Superior temporal gyrus (tissue), 1 donor: ENCODE data around the gene CYP19A1.
A peak's percentile ranks its signal among the peaks of the same experiment; 100 is the strongest.

Source experiments
- DNase-seq: peaks from one replicate; pipeline ENCODE4 v3.0.0-alpha.2; 2016; ENCODE audit errors: extremely low spot score

Gene CYP19A1

DNA sequence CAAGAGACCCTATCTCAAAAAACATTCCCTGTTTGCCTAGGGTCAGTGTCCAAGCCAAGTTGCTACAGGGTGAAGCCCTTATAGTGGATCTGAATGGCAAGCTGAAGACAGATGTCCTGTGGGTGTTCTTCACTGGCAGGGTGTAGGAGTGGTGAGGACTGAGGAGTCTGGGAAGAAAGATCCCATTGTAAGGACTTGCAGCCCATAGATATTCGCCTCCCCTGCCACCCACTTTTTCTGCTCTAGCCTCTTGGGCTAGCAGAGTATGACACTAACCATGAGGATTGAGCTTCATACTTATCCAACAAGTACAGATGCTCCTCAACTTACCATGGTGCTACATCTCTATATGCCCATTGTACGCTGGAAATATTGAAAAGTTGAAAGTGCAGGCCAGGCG, 13.2 kb downstream of the CYP19A1 start:
- no peak for DNase-seq

GRCh38 chr15:51323749-51324148, 14.6 kb downstream of the CYP19A1 start:
- no peak for DNase-seq

DNA sequence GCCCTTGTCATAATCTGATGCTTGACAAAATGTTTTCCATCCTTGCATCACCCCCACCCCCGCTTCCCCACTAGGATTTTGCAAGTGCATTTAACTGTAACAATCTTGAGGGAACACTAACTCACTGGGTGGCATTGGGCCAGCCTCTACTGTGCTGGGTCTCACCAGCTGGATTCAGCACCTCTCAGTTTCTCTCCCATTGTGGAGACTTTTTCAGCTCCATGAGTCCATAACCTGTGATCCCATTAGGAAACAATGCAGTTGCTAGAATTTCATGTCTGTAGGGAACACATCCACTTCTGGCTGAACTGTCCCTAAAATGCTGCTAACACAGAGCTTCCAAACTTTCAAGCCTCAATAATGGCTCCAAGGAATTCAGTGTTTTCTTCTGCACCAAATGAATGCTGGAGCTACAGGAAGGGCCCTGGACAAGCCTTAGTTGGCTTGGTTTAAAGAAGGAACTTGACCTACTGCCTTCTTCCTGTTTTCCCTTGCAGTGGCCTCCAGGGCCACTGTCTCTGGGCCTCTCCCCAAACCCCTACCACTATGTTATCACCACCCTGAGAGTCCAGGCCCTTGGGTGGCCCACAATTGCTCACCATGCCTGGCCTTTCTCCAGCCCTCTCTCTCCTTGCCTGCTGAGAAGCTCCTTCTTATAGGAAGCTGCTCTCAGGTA, 15.6 kb downstream of the CYP19A1 start:
- DNase-seq: no peak

DNA sequence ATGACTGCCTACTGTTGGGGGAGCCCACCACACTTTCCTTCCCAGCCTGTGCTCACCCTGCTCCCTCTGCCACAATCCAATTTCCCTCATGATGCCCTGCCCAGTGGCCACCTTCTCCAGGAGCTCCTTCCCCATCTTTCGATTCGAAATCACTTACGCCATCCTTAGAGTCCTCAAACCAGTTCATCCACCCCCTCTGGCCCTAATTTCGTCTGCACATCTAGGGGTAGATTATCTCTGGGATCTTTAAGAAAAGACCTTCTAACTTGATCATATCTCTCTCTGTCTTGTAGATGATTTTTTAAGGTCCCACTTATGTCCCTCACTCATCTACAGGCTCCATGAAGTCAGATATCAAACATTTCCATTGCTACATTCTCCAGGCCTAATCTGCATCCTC, 17.1 kb downstream of the CYP19A1 start:
- no peak for DNase-seq

DNA sequence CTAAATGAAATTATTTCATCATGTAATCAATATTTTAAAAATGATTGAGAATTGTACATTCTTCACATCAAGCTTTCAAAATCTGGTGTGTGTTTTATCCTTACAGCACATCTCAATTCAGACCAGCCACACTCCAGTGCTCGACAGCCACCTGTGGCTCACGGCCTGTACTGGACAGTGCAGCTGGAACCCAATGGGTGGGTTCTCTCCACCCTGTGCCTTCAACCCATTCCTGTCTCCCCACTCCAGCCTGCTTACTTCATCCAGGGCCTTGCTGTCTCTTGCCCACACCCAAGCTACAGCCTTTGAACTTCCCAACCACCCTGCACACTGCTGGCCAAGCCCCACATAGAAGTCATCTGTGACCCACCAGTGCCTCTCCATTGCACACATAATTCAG, 17.6 kb downstream of the CYP19A1 start:
- no peak for DNase-seq

GRCh38 chr15:51319539-51319938, 18.9 kb downstream of the CYP19A1 start:
- no peak for DNase-seq

- DNase-seq: no peak
These were observed 19.8 kb downstream of the CYP19A1 start for GRCh38 chr15:51318382-51319150.

- no peak for DNase-seq
These were observed 21.8 kb downstream of the CYP19A1 start for GRCh38 chr15:51316636-51317035.

- DNase-seq: no peak
These were observed 22.7 kb downstream of the CYP19A1 start for GRCh38 chr15:51315726-51316125.

DNA sequence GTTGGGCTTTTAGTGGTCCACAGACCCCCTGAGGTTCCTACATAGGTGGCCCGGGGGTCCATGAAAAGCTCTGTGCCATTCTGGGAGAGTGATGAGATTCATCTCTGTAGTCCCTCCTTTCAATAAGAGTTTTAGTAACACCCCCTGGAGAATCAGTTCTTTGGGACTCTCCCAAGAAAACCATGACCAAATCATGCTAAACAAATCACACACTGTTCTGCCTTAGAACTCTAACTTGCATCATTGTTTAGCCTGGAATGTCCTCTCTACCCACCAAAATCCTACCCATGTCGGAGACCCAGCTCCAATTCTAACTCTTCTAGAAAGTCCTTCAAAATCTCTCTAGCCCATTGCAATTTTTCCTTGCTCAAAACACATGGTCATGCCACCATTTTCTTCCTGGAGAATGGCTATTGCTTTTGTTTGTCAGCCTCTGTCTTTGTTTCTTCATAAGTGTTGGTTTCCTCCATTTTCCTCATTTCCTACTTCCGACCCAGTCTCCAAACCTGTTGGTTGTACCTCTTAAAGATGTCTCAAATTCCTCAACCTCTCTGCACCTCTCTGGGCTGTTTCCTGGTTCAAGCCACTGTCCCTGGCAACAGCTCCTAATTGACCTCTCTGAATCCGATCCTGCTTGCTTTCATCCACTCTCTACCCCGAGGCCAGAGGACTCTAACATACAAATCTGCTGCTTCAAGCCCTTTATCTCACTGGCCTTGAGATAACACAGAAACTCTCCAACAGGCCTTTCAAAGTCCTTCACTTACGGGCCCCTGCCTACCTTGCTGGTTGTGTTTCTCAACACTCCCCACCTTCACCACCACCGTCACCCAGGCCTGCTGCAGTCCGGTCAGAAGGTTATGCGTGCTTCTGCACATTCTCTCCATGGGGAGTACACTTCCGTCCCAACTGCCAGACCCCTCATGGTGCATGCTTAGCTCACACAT, 23.7 kb downstream of the CYP19A1 start:
- no peak for DNase-seq

- DNase-seq: no peak
These were observed 24.6 kb downstream of the CYP19A1 start for GRCh38 chr15:51313644-51314280.

DNA sequence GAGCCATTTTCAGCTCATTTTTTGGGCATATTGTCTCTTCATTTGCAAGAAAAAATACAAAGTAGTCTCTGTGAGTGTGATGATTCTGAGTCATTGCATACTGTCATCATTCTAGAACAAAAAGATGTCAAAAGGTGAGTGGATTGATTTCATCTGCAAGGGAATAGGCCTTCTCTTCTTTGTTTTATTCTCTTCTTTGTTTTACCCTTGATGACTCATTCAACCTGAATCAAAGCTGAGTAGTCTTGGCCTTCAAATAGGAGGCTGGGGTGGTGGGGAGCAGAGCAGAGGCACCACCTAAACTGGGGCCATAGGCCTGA, 25.4 kb downstream of the CYP19A1 start:
- no peak for DNase-seq

- DNase-seq: no peak
These were observed 26.0 kb downstream of the CYP19A1 start for GRCh38 chr15:51312166-51313073.

- DNase-seq: no peak
These were observed 26.9 kb downstream of the CYP19A1 start for GRCh38 chr15:51311510-51311909.

- no peak for DNase-seq
These were observed 28.3 kb downstream of the CYP19A1 start for GRCh38 chr15:51310064-51310463.

- DNase-seq: no peak
These were observed 30.6 kb downstream of the CYP19A1 start for GRCh38 chr15:51307811-51308210.

GRCh38 chr15:51307325-51307724, 31.1 kb downstream of the CYP19A1 start:
- DNase-seq: no peak

DNA sequence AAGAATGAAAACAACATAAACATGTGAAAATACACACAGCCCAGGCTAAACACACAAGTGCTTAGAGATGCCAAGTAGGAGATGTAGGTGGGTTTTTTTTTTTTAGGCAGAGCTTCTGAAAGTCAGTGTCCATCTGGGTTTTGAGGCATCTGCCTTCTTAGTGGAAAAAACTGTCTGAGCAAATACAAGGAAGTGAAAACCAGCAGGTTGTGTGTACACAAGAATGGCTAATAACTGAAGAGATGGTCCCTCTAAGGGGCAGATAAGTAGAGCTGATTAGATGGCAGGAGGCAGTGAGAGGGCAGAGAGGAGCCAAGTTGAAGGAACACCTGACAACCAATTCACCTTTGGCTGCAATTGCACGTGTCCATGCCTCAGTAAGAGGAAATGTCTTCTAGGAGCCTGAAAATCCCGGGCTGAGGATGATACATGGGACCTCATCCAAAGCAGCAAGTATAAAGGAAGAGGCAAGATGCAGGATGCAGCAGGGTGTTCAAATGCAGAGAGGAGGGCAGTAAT, 34.9 kb downstream of the CYP19A1 start:
- DNase-seq: no peak

- no peak for DNase-seq
These were observed 35.9 kb downstream of the CYP19A1 start for GRCh38 chr15:51302480-51302879.

- DNase-seq: peak; percentile 67
These were observed 39.0 kb downstream of the CYP19A1 start for GRCh38 chr15:51299187-51300015.
